ENCODE data around the gene EPOP.

DNA sequence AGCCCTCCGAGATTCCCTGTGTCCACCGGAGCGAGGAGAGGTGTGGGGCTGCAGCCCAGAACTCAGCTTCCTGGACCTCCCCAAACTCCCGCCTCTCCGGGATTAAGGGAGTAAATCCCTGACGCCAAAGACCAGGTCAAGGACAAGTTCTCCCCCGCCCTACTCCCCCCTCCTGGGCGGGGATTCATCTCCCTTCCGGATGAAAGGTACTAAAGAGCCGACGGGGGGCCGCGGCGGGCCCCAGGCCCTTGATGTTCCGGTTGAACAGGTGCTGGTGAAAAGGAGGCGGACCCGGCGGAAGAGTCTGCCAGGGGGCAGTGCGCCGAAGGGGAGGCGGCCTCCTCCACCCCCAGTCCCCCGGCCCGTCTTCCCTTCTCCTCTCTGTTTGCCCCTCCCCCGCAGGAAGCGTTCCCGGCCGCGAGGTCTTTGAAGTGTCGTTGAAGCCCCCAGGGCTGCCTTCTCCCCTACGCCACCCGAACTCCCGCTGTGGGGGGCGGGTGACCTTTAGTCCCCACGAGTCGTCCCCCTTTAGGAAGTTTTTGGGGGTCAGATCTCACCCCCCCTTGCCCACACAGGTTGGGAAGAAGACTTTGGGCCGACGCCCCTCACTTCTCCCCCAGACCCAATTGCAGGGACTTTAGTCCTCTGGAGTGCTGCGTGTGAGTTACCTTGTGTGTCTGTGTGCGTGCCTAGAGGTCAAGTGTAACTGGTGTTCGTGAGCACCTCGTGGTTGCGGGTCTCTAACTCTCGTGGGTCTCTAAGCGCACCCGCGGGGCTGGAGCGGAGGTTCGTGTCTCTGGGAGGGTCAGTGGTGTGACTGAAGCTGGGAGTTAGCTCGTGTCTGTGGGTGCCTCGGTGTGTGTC lies 29.2 kb upstream of the EPOP start:
- TF ChIP-seq, protein P1, sequence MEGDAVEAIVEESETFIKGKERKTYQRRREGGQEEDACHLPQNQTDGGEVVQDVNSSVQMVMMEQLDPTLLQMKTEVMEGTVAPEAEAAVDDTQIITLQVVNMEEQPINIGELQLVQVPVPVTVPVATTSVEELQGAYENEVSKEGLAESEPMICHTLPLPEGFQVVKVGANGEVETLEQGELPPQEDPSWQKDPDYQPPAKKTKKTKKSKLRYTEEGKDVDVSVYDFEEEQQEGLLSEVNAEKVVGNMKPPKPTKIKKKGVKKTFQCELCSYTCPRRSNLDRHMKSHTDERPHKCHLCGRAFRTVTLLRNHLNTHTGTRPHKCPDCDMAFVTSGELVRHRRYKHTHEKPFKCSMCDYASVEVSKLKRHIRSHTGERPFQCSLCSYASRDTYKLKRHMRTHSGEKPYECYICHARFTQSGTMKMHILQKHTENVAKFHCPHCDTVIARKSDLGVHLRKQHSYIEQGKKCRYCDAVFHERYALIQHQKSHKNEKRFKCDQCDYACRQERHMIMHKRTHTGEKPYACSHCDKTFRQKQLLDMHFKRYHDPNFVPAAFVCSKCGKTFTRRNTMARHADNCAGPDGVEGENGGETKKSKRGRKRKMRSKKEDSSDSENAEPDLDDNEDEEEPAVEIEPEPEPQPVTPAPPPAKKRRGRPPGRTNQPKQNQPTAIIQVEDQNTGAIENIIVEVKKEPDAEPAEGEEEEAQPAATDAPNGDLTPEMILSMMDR (conservative IDR thresholded peaks at IDR 0.05; ENCODE audit: low read length), result no peak
- no peak for TF ChIP-seq EZH2phosphoT487 (IDR thresholded peaks at IDR 0.05; ENCODE audit: borderline replicate concordance)

All from Loucy (cell line).